CD4-positive, alpha-beta T cell treated with Interleukin-2 at 100 ng/mL for 4 hours (primary cell): ENCODE data around the gene PCDHB6.
"Not testable (repeated sequence)": the region's sequence is repeated elsewhere in the genome, so short reads cannot be mapped to it uniquely, and the experiment has no call there.

Source experiments
- DNase-seq: peaks from one replicate; pipeline ENCODE4 v3.0.0-alpha.2; 2020; ENCODE audit warnings: low spot score

Gene PCDHB6

DNA sequence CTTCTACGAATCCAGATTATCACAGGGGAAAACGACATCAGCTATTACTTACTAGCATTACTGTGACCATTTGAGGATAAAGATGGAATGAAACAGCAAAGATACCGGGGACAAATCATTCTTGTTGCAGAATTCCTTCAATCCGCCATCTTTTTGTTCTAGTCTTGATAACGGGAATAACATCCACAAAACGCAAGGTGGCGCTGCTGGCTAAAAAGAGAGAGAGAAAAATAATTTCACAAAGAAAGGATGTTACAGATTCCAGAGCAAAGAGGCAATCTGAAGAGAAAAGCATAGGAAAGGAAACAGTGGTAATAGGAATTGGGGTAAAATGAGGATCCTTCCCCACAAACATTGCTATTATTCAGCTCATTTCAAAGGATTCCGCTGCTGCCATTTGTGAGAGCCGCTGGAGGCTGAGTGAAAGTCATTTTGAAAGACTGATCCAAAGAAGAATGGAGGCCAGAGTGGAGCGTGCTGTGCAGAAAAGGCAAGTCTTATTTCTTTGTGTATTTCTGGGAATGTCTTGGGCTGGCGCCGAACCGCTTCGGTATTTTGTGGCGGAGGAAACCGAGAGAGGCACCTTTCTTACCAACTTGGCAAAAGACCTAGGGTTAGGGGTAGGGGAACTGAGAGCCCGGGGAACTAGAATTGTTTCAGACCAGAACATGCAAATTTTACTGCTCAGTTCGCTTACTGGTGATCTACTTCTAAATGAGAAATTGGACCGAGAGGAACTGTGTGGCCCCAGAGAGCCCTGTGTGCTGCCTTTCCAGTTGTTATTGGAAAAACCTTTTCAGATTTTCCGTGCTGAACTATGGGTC lies 22.7 kb downstream of the PCDHB6 start, which contains the start of gene PCDHB7:
PCDHB7 (plus strand) TSS at position 264 of the 824 bp plus-strand sequence; CDS start at position 456, 192 bp downstream.
- DNase-seq = peak; percentile 14

DNA sequence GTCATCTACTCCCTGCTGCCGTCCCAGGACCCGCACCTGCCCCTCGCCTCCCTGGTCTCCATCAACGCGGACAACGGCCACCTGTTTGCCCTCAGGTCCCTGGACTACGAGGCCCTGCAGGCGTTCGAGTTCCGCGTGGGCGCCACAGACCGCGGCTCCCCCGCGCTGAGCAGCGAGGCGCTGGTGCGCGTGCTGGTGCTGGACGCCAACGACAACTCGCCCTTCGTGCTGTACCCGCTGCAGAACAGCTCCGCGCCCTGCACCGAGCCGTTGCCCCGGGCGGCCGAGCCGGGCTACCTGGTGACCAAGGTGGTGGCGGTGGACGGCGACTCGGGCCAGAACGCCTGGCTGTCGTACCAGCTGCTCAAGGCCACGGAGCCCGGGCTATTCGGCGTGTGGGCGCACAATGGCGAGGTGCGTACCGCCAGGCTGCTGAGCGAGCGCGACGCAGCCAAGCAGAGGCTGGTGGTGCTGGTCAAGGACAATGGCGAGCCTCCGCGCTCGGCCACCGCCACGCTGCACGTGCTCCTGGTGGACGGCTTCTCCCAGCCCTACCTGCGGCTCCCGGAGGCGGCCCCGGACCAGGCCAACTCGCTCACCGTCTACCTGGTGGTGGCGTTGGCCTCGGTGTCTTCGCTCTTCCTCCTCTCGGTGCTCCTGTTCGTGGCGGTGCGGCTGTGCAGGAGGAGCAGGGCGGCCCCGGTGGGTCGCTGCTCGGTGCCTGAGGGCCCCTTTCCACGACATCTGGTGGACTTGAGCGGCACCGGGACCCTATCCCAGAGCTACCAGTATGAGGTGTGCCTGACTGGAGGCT lies 24.6 kb downstream of the PCDHB6 start:
- not testable (repeated sequence) for DNase-seq

DNA sequence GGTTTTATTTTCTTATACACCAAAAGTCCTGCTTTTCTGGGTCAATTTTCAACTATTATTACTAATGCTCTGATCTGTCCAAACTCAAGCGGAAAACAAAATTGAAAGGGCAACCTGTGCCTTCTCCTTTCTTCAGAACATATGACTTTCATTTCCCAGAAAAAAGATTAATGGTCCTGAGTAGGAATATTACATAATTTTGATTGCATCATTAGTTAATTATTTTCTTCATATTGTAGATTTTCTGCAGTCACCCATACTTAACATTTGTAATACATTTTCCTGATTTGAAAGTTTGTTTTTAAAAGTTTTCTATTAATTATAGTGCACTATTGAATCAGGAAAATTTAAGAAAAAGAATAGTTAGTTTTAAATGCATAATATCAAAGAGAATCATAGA lies 26.1 kb downstream of the PCDHB6 start:
- DNase-seq = no peak

DNA sequence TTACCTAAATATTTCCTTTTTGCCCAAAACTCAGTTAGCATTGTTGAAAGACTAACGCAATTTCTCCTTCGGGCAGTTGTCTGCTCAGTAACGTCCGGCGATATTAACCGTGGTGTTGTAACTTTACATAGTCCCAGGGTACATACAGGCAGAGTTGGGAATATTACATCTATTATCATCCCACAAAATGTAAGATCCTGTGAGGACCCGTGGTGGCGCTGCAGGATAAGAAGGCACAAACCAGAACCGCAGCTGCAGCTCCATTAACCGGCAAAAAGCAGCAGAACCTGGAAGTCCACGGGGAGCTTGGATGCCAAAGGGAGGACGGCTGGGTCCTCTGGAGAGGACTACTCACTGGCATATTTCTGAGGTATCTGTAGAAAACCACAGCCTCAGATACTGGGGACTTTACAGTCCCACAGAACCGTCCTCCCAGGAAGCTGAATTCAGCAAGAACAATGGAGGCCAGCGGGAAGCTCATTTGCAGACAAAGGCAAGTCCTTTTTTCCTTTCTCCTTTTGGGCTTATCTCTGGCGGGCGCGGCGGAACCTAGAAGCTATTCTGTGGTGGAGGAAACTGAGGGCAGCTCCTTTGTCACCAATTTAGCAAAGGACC lies 27.8 kb downstream of the PCDHB6 start, which contains the start of gene PCDHB8:
PCDHB8 (plus strand) TSS at position 214 of the 615 bp plus-strand sequence; CDS start at position 459, 245 bp downstream.
- not testable (repeated sequence) for DNase-seq

DNA sequence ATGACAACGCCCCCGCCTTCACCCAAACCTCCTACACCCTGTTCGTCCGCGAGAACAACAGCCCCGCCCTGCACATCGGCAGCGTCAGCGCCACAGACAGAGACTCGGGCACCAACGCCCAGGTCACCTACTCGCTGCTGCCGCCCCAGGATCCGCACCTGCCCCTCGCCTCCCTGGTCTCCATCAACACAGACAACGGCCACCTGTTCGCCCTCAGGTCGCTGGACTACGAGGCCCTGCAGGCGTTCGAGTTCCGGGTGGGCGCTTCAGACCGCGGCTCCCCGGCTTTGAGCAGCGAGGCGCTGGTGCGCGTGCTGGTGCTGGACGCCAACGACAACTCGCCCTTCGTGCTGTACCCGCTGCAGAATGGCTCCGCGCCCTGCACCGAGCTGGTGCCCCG lies 29.5 kb downstream of the PCDHB6 start:
- DNase-seq = not testable (repeated sequence)

DNA sequence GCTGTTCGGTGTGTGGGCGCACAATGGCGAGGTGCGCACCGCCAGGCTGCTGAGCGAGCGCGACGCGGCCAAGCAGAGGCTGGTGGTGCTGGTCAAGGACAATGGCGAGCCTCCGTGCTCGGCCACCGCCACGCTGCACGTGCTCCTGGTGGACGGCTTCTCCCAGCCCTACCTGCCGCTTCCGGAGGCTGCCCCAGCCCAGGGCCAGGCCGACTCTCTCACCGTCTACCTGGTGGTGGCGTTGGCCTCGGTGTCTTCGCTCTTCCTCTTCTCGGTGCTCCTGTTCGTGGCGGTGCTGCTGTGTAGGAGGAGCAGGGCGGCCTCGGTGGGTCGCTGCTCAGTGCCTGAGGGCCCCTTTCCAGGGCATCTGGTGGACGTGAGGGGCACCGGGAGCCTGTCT lies 30.0 kb downstream of the PCDHB6 start:
- not testable (repeated sequence) for DNase-seq

DNA sequence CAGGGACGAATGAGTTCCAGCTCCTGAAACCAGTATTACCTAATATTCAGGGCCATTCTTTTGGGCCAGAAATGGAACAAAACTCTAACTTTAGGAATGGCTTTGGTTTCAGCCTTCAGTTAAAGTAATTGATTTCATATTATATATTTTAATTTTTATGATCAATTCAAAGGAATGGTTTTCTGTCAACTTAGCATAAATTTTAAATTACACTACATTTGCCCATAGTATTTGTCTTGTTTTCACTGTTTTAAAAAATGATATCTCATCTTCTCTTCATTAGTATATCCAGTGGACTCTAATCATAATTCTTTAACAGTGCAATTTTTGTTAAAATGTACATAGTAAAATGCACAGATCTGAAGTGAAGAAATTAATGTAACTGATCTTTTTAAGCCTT lies 30.5 kb downstream of the PCDHB6 start:
- DNase-seq = no peak

DNA sequence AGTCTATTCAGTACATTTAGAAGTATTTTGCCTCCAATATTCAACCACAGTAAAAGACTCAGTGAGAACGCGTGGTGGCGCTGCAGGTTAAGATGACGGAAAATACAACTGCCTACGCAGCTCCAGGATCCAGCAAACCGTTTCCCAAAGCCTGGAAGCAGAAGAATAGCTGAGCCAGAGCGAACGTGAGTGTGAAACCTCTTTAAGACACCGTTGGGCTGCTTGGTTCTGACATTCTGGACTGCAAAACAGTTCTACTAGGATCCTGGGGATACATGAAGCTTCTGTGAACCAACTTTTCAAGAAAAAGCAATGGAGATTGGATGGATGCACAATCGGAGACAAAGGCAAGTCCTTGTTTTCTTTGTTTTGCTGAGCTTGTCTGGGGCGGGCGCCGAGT lies 32.4 kb downstream of the PCDHB6 start, which contains the start of gene PCDHB16:
PCDHB16 (plus strand) TSS at position 140 of the 400 bp plus-strand sequence; CDS start at position 313, 173 bp downstream.
- DNase-seq = no peak

DNA sequence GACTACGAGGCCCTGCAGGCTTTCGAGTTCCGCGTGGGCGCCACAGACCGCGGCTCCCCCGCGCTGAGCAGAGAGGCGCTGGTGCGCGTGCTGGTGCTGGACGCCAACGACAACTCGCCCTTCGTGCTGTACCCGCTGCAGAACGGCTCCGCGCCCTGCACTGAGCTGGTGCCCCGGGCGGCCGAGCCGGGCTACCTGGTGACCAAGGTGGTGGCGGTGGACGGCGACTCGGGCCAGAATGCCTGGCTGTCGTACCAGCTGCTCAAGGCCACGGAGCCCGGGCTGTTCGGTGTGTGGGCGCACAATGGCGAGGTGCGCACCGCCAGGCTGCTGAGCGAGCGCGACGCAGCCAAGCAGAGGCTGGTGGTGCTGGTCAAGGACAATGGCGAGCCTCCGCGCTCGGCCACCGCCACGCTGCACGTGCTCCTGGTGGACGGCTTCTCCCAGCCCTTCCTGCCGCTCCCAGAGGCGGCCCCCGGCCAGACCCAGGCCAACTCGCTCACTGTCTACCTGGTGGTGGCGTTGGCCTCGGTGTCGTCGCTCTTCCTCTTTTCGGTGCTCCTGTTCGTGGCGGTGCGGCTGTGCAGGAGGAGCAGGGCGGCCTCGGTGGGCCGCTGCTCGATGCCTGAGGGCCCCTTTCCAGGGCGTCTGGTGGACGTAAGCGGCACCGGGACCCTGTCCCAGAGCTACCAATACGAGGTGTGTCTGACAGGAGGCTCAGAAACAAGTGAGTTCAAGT lies 34.4 kb downstream of the PCDHB6 start:
- DNase-seq = not testable (repeated sequence)

DNA sequence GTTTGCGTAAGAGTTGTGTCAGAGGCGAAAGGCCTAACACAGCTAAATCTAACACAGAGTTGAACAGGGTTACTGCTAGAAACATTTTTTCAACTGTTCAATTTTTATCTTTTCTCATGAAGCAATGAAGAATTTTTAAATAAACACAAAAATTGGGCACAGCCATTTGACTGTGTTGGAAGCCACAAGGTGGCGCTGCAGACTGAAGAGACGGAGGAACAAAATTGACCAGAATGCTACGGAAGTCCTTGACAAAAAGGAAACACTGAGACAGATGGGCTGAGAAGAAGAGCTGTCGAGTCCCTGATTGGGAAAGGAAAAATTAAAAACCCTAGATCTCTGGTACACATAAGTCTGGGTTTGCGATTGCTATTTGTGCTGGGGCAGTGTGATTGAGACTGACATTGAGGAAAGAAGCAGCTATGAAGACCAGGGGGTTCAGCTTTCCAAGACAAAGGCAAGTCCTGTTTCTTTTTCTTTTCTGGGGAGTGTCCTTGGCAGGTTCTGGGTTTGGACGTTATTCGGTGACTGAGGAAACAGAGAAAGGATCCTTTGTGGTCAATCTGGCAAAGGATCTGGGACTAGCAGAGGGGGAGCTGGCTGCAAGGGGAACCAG lies 37.1 kb downstream of the PCDHB6 start, which contains the start of gene PCDHB9:
PCDHB9 (plus strand) TSS at position 265 of the 616 bp plus-strand sequence; CDS start at position 423, 158 bp downstream.
- peak; percentile 26 for DNase-seq

DNA sequence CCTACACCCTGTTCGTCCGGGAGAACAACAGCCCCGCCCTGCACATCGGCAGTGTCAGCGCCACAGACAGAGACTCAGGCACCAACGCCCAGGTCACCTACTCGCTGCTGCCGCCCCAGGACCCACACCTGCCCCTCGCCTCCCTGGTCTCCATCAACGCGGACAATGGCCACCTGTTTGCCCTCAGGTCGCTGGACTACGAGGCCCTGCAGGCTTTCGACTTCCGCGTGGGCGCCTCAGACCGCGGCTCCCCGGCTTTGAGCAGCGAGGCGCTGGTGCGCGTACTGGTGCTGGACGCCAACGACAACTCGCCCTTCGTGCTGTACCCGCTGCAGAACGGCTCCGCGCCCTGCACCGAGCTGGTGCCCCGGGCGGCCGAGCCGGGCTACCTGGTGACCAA lies 38.8 kb downstream of the PCDHB6 start:
- DNase-seq = not testable (repeated sequence)

DNA sequence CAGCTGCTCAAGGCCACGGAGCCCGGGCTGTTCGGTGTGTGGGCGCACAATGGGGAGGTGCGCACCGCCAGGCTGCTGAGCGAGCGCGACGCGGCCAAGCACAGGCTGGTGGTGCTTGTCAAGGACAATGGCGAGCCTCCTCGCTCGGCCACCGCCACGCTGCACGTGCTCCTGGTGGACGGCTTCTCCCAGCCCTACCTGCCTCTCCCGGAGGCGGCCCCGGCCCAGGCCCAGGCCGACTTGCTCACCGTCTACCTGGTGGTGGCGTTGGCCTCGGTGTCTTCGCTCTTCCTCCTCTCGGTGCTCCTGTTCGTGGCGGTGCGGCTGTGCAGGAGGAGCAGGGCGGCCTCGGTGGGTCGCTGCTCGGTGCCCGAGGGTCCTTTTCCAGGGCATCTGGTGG lies 39.3 kb downstream of the PCDHB6 start:
- not testable (repeated sequence) for DNase-seq

DNA sequence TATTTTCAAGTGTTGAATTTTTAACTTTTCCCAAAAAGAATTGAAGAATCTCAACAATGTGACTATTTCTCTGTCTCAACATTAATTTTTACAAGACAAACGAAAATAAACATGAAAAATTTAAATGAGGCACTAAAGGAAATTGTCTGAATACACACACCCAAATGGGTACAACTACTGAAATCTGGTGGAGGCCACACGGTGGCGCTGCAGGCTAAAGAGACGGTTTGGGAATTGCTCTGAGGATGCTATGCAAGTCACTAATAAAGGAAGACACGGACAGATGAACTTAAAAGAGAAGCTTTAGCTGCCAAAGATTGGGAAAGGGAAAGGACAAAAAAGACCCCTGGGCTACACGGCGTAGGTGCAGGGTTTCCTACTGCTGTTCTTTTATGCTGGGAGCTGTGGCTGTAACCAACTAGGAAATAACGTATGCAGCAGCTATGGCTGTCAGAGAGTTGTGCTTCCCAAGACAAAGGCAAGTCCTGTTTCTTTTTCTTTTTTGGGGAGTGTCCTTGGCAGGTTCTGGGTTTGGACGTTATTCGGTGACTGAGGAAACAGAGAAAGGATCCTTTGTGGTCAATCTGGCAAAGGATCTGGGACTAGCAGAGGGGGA lies 42.4 kb downstream of the PCDHB6 start, which contains the start of gene PCDHB10:
PCDHB10 (plus strand) TSS at position 244 of the 616 bp plus-strand sequence; CDS start at position 444, 200 bp downstream.
- DNase-seq = no peak

DNA sequence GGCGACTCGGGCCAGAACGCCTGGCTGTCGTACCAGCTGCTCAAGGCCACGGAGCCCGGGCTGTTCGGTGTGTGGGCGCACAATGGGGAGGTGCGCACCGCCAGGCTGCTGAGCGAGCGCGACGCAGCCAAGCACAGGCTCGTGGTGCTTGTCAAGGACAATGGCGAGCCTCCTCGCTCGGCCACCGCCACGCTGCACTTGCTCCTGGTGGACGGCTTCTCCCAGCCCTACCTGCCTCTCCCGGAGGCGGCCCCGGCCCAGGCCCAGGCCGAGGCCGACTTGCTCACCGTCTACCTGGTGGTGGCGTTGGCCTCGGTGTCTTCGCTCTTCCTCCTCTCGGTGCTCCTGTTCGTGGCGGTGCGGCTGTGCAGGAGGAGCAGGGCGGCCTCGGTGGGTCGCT lies 44.5 kb downstream of the PCDHB6 start:
- not testable (repeated sequence) for DNase-seq

DNA sequence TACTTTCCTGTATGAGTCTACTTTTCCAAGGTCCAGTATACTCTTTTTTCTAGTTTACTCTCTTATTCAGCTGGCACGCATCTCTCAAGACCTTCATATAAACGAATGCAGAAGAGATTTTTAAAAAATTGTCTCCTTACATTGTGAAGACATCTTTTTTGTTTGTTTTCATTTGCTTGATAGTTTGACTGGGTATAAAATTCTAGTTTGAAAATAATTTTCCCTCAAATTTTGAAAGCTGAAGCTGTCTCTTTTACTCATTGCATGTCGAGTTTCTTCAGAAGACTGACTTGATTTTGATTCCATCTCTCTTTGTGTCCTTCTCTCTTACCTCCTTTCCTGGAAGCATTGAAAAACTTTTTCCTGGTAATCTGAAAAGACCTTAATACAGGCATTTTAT lies 46.5 kb downstream of the PCDHB6 start:
- no peak for DNase-seq

DNA sequence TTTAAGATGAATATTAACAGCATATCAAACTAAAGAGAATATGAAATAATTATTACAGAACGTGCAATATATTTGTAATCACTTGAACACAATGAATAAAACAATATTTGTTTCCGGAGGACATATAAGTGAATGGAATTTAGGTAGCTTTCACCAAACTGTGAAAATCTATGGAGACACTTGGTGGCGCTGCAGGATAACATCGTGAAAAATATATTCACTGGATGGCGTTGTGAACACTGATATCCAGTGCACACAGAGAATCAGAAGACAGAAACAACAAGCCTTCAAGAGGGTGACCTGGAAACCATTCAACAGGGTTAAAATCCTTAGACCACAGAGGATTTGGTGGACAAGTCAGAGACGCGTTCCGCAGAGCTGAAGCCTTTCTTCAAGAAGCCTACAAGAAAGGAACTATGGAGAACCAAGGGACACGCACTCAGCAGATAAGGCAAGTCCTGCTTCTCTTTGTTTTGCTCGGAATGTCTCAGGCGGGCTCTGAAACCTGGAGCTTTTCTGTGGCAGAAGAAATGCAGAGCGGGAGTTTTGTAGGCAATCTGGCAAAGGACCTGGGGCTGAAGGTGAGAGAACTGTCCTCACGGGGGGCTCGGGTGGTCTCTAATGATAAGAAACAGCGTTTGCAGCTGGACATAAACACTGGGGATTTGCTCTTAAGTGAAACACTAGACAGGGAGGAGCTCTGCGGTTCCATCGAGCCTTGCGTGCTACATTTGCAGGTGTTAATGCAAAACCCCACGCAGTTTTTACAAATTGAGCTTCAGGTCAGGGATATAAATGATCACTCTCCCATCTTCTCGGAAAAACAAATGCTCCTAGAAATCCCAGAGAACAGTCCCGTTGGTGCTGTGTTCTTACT lies 49.7 kb downstream of the PCDHB6 start, which contains the start of gene PCDHB11:
PCDHB11 (plus strand) TSS at position 269 of the 877 bp plus-strand sequence; CDS start at position 417, 148 bp downstream.
- no peak for DNase-seq

DNA sequence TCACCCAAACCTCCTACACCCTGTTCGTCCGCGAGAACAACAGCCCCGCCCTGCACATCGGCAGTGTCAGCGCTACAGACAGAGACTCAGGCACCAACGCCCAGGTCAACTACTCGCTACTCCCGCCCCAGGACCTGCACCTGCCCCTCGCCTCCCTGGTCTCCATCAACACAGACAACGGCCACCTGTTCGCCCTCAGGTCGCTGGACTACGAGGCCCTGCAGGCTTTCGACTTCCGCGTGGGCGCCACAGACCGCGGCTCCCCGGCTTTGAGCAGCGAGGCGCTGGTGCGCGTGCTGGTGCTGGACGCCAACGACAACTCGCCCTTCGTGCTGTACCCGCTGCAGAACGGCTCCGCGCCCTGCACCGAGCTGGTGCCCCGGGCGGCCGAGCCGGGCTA lies 51.3 kb downstream of the PCDHB6 start:
- DNase-seq = not testable (repeated sequence)

DNA sequence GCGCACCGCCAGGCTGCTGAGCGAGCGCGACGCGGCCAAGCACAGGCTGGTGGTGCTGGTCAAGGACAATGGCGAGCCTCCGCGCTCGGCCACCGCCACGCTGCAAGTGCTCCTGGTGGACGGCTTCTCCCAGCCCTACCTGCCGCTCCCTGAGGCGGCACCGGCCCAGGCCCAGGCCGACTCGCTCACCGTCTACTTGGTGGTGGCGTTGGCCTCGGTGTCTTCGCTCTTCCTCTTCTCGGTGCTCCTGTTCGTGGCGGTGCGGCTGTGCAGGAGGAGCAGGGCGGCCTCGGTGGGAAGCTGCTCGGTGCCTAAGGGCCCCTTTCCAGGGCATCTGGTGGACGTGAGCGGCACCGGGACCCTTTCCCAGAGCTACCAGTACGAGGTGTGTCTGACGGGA lies 51.8 kb downstream of the PCDHB6 start:
- DNase-seq = not testable (repeated sequence)
